HepG2 (cell line): Measurements from ENCODE around the gene NSMCE4A. TPM values are rescaled to one million over a fixed set of nuclear protein-coding genes. Genes with fewer than 3 reads are reported as not detected.

Experiments
- ATF7-NPFF ChIP-seq: sonication (generic); formaldehyde crosslinking; IDR thresholded peaks from 2 replicates; pipeline ENCODE4 v1.8.1; 2023; ENCODE audit warnings: mild to moderate bottlenecking, low read depth, missing genetic modification reagents, moderate library complexity
- CBFB ChIP-seq: sonication (generic); formaldehyde crosslinking; IDR thresholded peaks from 2 replicates; pipeline ENCODE4 v1.4.0; 2020; ENCODE audit warnings: missing genetic modification reagents
- CHD2 ChIP-seq: IDR thresholded peaks from 2 replicates; pipeline ENCODE4 v1.6.1; 2011; ENCODE audit warnings: low read depth, low read length, improper control_type of control experiment
- DPF2 ChIP-seq: sonication (generic); formaldehyde crosslinking; IDR thresholded peaks from 2 replicates; pipeline ENCODE4 v1.4.0; 2020; ENCODE audit warnings: mild to moderate bottlenecking, low read depth, missing genetic modification reagents, borderline replicate concordance
- FOSL2 ChIP-seq: sonication (generic); formaldehyde crosslinking; IDR thresholded peaks from 2 replicates; pipeline ENCODE4 v1.4.0; 2020; ENCODE audit warnings: missing genetic modification reagents
- GATAD2A ChIP-seq: IDR thresholded peaks from 2 replicates; pipeline ENCODE4 v1.6.1; 2016
- HNRNPK ChIP-seq: fragments of 200-400 bp; formaldehyde crosslinking; IDR thresholded peaks from 2 replicates; pipeline ENCODE4 v1.6.1; 2018; ENCODE audit warnings: low read length, low read depth, moderate library complexity, mild to moderate bottlenecking; ENCODE audit not compliant: poor library complexity, severe bottlenecking
- HNRNPLL ChIP-seq: fragments of 200-400 bp; formaldehyde crosslinking; IDR thresholded peaks from 2 replicates; pipeline ENCODE4 v1.6.1; 2017; ENCODE audit warnings: mild to moderate bottlenecking, low read depth, low read length; ENCODE audit not compliant: poor library complexity, severe bottlenecking
- HOXA9 ChIP-seq: sonication (generic); formaldehyde crosslinking; IDR thresholded peaks from 2 replicates; pipeline ENCODE4 v1.8.1; 2022; ENCODE audit warnings: missing genetic modification reagents, mild to moderate bottlenecking, moderate library complexity, borderline replicate concordance
- KDM3A ChIP-seq: IDR thresholded peaks from 2 replicates; pipeline ENCODE4 v1.6.1; 2018; ENCODE audit warnings: low read depth, missing compliant biosample characterization
- ZC3H13 ChIP-seq: sonication (generic); formaldehyde crosslinking; IDR thresholded peaks from 2 replicates; pipeline ENCODE4 v1.8.1; 2023; ENCODE audit warnings: mild to moderate bottlenecking, missing genetic modification reagents, moderate library complexity
- ZKSCAN8 ChIP-seq: IDR thresholded peaks from 2 replicates; pipeline ENCODE4 v1.6.1; 2016; ENCODE audit warnings: borderline replicate concordance, missing genetic modification reagents, missing compliant biosample characterization
- ZNF3 ChIP-seq: IDR thresholded peaks from 2 replicates; pipeline ENCODE4 v1.7.0; 2017; ENCODE audit warnings: inconsistent platforms
- ZNF333 ChIP-seq: sonication (generic); formaldehyde crosslinking; IDR thresholded peaks from 2 replicates; pipeline ENCODE4 v1.4.0; 2020; ENCODE audit warnings: mild to moderate bottlenecking, missing genetic modification reagents, borderline replicate concordance
- ZNF354B ChIP-seq: sonication (generic); formaldehyde crosslinking; IDR thresholded peaks from 2 replicates; pipeline ENCODE4 v1.8.0; 2022; ENCODE audit warnings: mild to moderate bottlenecking, missing genetic modification reagents
- ZNF580 ChIP-seq: IDR thresholded peaks from 2 replicates; pipeline ENCODE4 v1.6.1; 2016; ENCODE audit warnings: low read depth, borderline replicate concordance
- ZNF619 ChIP-seq: sonication (generic); formaldehyde crosslinking; IDR thresholded peaks from 2 replicates; pipeline ENCODE4 v1.4.0; 2020; ENCODE audit warnings: mild to moderate bottlenecking, missing genetic modification reagents
- ZNF776 ChIP-seq: sonication (generic); formaldehyde crosslinking; IDR thresholded peaks from 2 replicates; pipeline ENCODE4 v1.4.0; 2020; ENCODE audit warnings: mild to moderate bottlenecking, missing genetic modification reagents
- polyA plus RNA-seq, 8 experiments: library from polyadenylated mRNA; depleted of rRNA in 3 of 8; stranded (reverse) in 7 of 8; unstranded in 1 of 8; fragments of >200 nt; fragmentation: Illumina TruSeq in 4 of 8; extraction: Trizol in 4 of 8; gene quantifications; 2 replicates each; pipeline versions ENCODE4 v1.2.1 to v1.2.3, GENCODE V29; 2011 to 2016; ENCODE audit warnings: low read depth in 4 of 8, missing spikeins in 1 of 8, mixed read lengths in 1 of 8; ENCODE audit not compliant: insufficient read depth in 1 of 8
- total RNA-seq, 5 experiments: library from RNA; depleted of rRNA; stranded (reverse); fragments of >200 nt; fragmentation: Illumina TruSeq; extraction: Trizol; gene quantifications; 2 replicates each; pipeline ENCODE4 v1.2.3, GENCODE V29; 2016; ENCODE audit warnings: low read depth in 1 of 5
- TF ChIP-seq, protein P1 (sequence below): sonication (generic); formaldehyde crosslinking; IDR thresholded peaks from 2 replicates; pipeline ENCODE4 v1.8.1; 2022; ENCODE audit warnings: low read depth, mild to moderate bottlenecking, missing genetic modification reagents
- TF ChIP-seq, protein P2 (sequence below): sonication (generic); formaldehyde crosslinking; conservative IDR thresholded peaks from 2 replicates; pipeline ENCODE4 v1.8.0; 2022; ENCODE audit warnings: missing genetic modification reagents
- TF ChIP-seq, protein P3 (sequence below): sonication (generic); formaldehyde crosslinking; IDR thresholded peaks from 2 replicates; pipeline ENCODE4 v1.5.0; 2020; ENCODE audit warnings: mild to moderate bottlenecking, missing genetic modification reagents, moderate library complexity
- TF ChIP-seq, protein P4 (sequence below): sonication (generic); IDR thresholded peaks from 2 replicates; pipeline ENCODE4 v1.6.1; 2016; ENCODE audit warnings: low read depth, borderline replicate concordance

NSMCE4A gene
- total and polyA plus RNA-seq, 2 of the 13 experiments (the other 11 are each of a cell fraction or from before 2014, with no cell fraction given): 61.1 to 91.6 TPM

- TF ChIP-seq, protein P1, sequence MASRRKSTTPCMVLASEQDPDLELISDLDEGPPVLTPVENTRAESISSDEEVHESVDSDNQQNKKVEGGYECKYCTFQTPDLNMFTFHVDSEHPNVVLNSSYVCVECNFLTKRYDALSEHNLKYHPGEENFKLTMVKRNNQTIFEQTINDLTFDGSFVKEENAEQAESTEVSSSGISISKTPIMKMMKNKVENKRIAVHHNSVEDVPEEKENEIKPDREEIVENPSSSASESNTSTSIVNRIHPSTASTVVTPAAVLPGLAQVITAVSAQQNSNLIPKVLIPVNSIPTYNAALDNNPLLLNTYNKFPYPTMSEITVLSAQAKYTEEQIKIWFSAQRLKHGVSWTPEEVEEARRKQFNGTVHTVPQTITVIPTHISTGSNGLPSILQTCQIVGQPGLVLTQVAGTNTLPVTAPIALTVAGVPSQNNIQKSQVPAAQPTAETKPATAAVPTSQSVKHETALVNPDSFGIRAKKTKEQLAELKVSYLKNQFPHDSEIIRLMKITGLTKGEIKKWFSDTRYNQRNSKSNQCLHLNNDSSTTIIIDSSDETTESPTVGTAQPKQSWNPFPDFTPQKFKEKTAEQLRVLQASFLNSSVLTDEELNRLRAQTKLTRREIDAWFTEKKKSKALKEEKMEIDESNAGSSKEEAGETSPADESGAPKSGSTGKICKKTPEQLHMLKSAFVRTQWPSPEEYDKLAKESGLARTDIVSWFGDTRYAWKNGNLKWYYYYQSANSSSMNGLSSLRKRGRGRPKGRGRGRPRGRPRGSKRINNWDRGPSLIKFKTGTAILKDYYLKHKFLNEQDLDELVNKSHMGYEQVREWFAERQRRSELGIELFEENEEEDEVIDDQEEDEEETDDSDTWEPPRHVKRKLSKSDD (CRISPR knock-in tag): 0 out of 2 replicates have a peak, but pooled peaks have one; percentile 9
- TF ChIP-seq ZKSCAN8 (CRISPR knock-in tag): 0 out of 2 replicates have a peak, but pooled peaks have one; percentile 37
- TF ChIP-seq HOXA9 (CRISPR knock-in tag): 0 out of 2 replicates have a peak, but pooled peaks have one; percentile 10
- no peak for TF ChIP-seq HNRNPLL
- TF ChIP-seq FOSL2 (CRISPR knock-in tag): peak; percentile 18; the same call in 1 of the 2 replicates
- no peak for TF ChIP-seq ZNF354B (CRISPR knock-in tag)
- TF ChIP-seq ZNF776: no peak
- 0 out of 2 replicates have a peak, but pooled peaks have one; percentile 56 for TF ChIP-seq ZNF333
- TF ChIP-seq KDM3A (CRISPR knock-in tag): 0 out of 2 replicates have a peak, but pooled peaks have one; percentile 26
- no peak for TF ChIP-seq CBFB (CRISPR knock-in tag)
- TF ChIP-seq, protein P2, sequence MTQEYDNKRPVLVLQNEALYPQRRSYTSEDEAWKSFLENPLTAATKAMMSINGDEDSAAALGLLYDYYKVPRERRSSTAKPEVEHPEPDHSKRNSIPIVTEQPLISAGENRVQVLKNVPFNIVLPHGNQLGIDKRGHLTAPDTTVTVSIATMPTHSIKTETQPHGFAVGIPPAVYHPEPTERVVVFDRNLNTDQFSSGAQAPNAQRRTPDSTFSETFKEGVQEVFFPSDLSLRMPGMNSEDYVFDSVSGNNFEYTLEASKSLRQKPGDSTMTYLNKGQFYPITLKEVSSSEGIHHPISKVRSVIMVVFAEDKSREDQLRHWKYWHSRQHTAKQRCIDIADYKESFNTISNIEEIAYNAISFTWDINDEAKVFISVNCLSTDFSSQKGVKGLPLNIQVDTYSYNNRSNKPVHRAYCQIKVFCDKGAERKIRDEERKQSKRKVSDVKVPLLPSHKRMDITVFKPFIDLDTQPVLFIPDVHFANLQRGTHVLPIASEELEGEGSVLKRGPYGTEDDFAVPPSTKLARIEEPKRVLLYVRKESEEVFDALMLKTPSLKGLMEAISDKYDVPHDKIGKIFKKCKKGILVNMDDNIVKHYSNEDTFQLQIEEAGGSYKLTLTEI (CRISPR knock-in tag): no peak
- TF ChIP-seq ZC3H13: 0 out of 2 replicates have a peak, but pooled peaks have one; percentile 7
- peak; percentile 9; the same call in 1 of the 2 replicates for TF ChIP-seq GATAD2A (CRISPR knock-in tag)
- no peak for TF ChIP-seq HNRNPK
- TF ChIP-seq ZNF3 (CRISPR knock-in tag): no peak
- peak; percentile 18; the same call in 1 of the 2 replicates for TF ChIP-seq ZNF580 (CRISPR knock-in tag)
- peak; percentile 57; the same call in 1 of the 2 replicates for TF ChIP-seq CHD2
- no peak for TF ChIP-seq DPF2 (CRISPR knock-in tag)
- TF ChIP-seq, protein P3, sequence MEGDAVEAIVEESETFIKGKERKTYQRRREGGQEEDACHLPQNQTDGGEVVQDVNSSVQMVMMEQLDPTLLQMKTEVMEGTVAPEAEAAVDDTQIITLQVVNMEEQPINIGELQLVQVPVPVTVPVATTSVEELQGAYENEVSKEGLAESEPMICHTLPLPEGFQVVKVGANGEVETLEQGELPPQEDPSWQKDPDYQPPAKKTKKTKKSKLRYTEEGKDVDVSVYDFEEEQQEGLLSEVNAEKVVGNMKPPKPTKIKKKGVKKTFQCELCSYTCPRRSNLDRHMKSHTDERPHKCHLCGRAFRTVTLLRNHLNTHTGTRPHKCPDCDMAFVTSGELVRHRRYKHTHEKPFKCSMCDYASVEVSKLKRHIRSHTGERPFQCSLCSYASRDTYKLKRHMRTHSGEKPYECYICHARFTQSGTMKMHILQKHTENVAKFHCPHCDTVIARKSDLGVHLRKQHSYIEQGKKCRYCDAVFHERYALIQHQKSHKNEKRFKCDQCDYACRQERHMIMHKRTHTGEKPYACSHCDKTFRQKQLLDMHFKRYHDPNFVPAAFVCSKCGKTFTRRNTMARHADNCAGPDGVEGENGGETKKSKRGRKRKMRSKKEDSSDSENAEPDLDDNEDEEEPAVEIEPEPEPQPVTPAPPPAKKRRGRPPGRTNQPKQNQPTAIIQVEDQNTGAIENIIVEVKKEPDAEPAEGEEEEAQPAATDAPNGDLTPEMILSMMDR: 0 out of 2 replicates have a peak, but pooled peaks have one; percentile 11
- TF ChIP-seq ATF7-NPFF: no peak
- TF ChIP-seq ZNF619: 0 out of 2 replicates have a peak, but pooled peaks have one; percentile 38
- TF ChIP-seq, protein P4, sequence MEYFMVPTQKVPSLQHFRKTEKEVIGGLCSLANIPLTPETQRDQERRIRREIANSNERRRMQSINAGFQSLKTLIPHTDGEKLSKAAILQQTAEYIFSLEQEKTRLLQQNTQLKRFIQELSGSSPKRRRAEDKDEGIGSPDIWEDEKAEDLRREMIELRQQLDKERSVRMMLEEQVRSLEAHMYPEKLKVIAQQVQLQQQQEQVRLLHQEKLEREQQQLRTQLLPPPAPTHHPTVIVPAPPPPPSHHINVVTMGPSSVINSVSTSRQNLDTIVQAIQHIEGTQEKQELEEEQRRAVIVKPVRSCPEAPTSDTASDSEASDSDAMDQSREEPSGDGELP: peak; percentile 35; the same call in 1 of the 2 replicates
Measured at GRCh38 chr10:121974019-121974534, 940 bp downstream of the NSMCE4A start (continued).
